PC-9 (cell line): ENCODE data around the gene WDR5. TPM values are rescaled to one million over a fixed set of nuclear protein-coding genes. Genes with fewer than 3 reads are reported as not detected.

Source experiments
- BruUV-seq: library from RNA; stranded (reverse); fragments of 400-500 nt; replicated peaks from 2 replicates; lab custom pipeline; 2021; lab: Mats Ljungman, UMichigan
- CTCF ChIA-PET: fragments of 300-600 bp; sonication (Branson Sonifier 250); formaldehyde crosslinking; loops from one replicate; lab custom pipeline; 2022; ENCODE audit warnings: antibody characterized with exemption; lab: Charles Lee
- POLR2A ChIA-PET: fragments of 300-600 bp; sonication (Branson Sonifier 250); formaldehyde crosslinking; loops from one replicate; lab custom pipeline; 2022; ENCODE audit warnings: antibody characterized with exemption; ENCODE audit not compliant: unreplicated experiment; lab: Charles Lee
- DNase-seq, 2 experiments: peaks; one replicate each; pipeline versions ENCODE4 v3.0.0 to v3.0.0-alpha.2; 2015 to 2022; ENCODE audit warnings: mixed read lengths in 1 of 2
- H2AFZ ChIP-seq: fragments of 200-600 bp; sonication (generic); 2 replicates; pipeline ENCODE4 v1.8.1; 2017; ENCODE audit warnings: antibody characterized with exemption
- H3F3A ChIP-seq: fragments of 200-600 bp; sonication (generic); 2 replicates; pipeline ENCODE4 v1.8.1; 2017; ENCODE audit warnings: antibody characterized with exemption, mild to moderate bottlenecking, low read depth; ENCODE audit not compliant: insufficient read depth
- H3K27ac ChIP-seq: fragments of 200-600 bp; sonication (generic); 2 replicates; pipeline ENCODE4 v1.6.1; 2016; ENCODE audit warnings: mixed run types
- H3K27me3 ChIP-seq: fragments of 200-600 bp; sonication (generic); 2 replicates; pipeline ENCODE4 v1.6.1; 2016; ENCODE audit warnings: low read depth, mixed run types; ENCODE audit not compliant: insufficient read depth
- H3K36me3 ChIP-seq: fragments of 200-600 bp; sonication (generic); 2 replicates; pipeline ENCODE4 v1.6.1; 2016; ENCODE audit warnings: low read depth, mixed run types
- H3K4me1 ChIP-seq: fragments of 200-600 bp; sonication (generic); replicated peaks from 2 replicates; pipeline ENCODE4 v1.6.1; 2016; ENCODE audit warnings: mixed run types; ENCODE audit not compliant: insufficient read depth
- H3K4me2 ChIP-seq: fragments of 200-600 bp; sonication (generic); 2 replicates; pipeline ENCODE4 v1.6.1; 2017; ENCODE audit warnings: mixed run types
- H3K4me3 ChIP-seq: fragments of 200-600 bp; sonication (generic); 2 replicates; pipeline ENCODE4 v1.6.1; 2016; ENCODE audit warnings: mixed run types
- H3K79me2 ChIP-seq: fragments of 200-600 bp; sonication (generic); 2 replicates; pipeline ENCODE4 v1.6.1; 2017; ENCODE audit warnings: low read depth, mixed run types
- H3K9me2 ChIP-seq: fragments of 200-600 bp; sonication (generic); 2 replicates; pipeline ENCODE4 v1.8.1; 2017; ENCODE audit warnings: mild to moderate bottlenecking; ENCODE audit not compliant: insufficient read depth
- H3K9me3 ChIP-seq: fragments of 200-600 bp; sonication (generic); 2 replicates; pipeline ENCODE4 v1.8.1; 2016; ENCODE audit warnings: low read depth; ENCODE audit not compliant: insufficient read depth
- H4K20me1 ChIP-seq: fragments of 200-600 bp; sonication (generic); 2 replicates; pipeline ENCODE4 v1.8.1; 2017; ENCODE audit not compliant: insufficient read depth
- CTCF ChIP-seq: fragments of 200-600 bp; sonication (generic); conservative IDR thresholded peaks from 2 replicates; pipeline ENCODE4 v1.6.1; 2017; ENCODE audit warnings: mixed run types, antibody characterized with exemption, mild to moderate bottlenecking, moderate library complexity
- EZH2 ChIP-seq: fragments of 200-600 bp; sonication (generic); IDR thresholded peaks from 2 replicates; pipeline ENCODE4 v1.8.0; 2017; ENCODE audit warnings: antibody characterized with exemption, low read depth
- intact Hi-C: fragments of 100-400 bp; cut with micrococcal nuclease; formaldehyde crosslinking; loops from one replicate; pipeline ENCODE4 v1.10.0; 2022; ENCODE audit not compliant: unreplicated experiment
- total RNA-seq: library from RNA; stranded (reverse); gene quantifications from 2 replicates; pipeline ENCODE4 v1.2.3, GENCODE V29; 2021

WDR5 gene
- total RNA-seq, 1 experiment from 2014 or later, result 53.4 TPM

- H3K4me1 ChIP-seq, result peaks cover 22% of the 10 kb centered on the region
- ChIA-PET POLR2A (interaction anchor here (0.6 kb wide), 1 partner anchor 36 kb away, joined by 3 read pairs; no protein-coding TSS in a partner anchor), CTCF (no interaction called here)
- no peaks in the 10 kb centered on the region for H3K9me3 ChIP-seq
- peaks cover 5% of the 10 kb centered on the region; the same call in 1 of the 2 replicates for H3F3A ChIP-seq
- no peaks in the 10 kb centered on the region for H3K27me3 ChIP-seq
- H3K79me2 ChIP-seq, result peaks cover 40% of the 10 kb centered on the region
- H4K20me1 ChIP-seq, result peaks cover 30% of the 10 kb centered on the region
- intact Hi-C loops, result no loop called here
- H3K4me3 ChIP-seq, result no peak overlapping the region
- DNase-seq, result no peak
- no peak overlapping the region for H2AFZ ChIP-seq
- TF ChIP-seq EZH2 (no peak), CTCF (no peak)
- H3K27ac ChIP-seq, result no peak overlapping the region
- H3K9me2 ChIP-seq, result no peaks in the 10 kb centered on the region
- BruUV-seq, result no TSS peak
- H3K4me2 ChIP-seq, result no peak overlapping the region
- H3K36me3 ChIP-seq, result peaks cover 12% of the 10 kb centered on the region
Observed at GRCh38 chr9:134139081-134139480, 3.2 kb downstream of the WDR5 start.

GRCh38 chr9:134141906-134142305 is 6.0 kb downstream of the WDR5 start:
- intact Hi-C loops, result no loop called here
- H3K79me2 ChIP-seq, result peaks cover 33% of the 10 kb centered on the region
- H3K9me3 ChIP-seq, result no peaks in the 10 kb centered on the region
- H2AFZ ChIP-seq, result no peak overlapping the region
- DNase-seq, result no peak
- peaks cover 16% of the 10 kb centered on the region; the same call in 1 of the 2 replicates for H3K4me1 ChIP-seq
- H3K9me2 ChIP-seq, result no peaks in the 10 kb centered on the region
- POLR2A ChIA-PET, result no interaction called here
- H3K27me3 ChIP-seq, result no peaks in the 10 kb centered on the region
- CTCF ChIA-PET, result no interaction called here
- no peaks in the 10 kb centered on the region for H3F3A ChIP-seq
- peaks cover 18% of the 10 kb centered on the region for H3K36me3 ChIP-seq
- H4K20me1 ChIP-seq, result peaks cover 30% of the 10 kb centered on the region
- H3K4me2 ChIP-seq, result no peak overlapping the region
- no peak overlapping the region for H3K4me3 ChIP-seq
- no TSS peak for BruUV-seq
- TF ChIP-seq EZH2, result no peak
- no peak for TF ChIP-seq CTCF
- no peak overlapping the region for H3K27ac ChIP-seq

- CTCF ChIA-PET, result no interaction called here
- H2AFZ ChIP-seq, result no peak overlapping the region
- H4K20me1 ChIP-seq, result peaks cover 8% of the 10 kb centered on the region; the same call in 1 of the 2 replicates
- H3K4me3 ChIP-seq, result no peak overlapping the region
- POLR2A ChIA-PET, result no interaction called here
- no peak overlapping the region for H3K4me2 ChIP-seq
- H3K79me2 ChIP-seq, result peaks cover 4% of the 10 kb centered on the region; the same call in 1 of the 2 replicates
- H3K36me3 ChIP-seq, result peaks cover 19% of the 10 kb centered on the region; the same call in 1 of the 2 replicates
- no peak overlapping the region for H3K27ac ChIP-seq
- H3F3A ChIP-seq, result no peaks in the 10 kb centered on the region
- H3K9me3 ChIP-seq, result no peaks in the 10 kb centered on the region
- H3K27me3 ChIP-seq, result no peaks in the 10 kb centered on the region
- no peaks in the 10 kb centered on the region for H3K4me1 ChIP-seq
- BruUV-seq, result no TSS peak
- no peak for DNase-seq
- no peaks in the 10 kb centered on the region for H3K9me2 ChIP-seq
- TF ChIP-seq CTCF (no peak), EZH2 (no peak)
- intact Hi-C loops, result no loop called here
Observed at GRCh38 chr9:134144801-134145200, 8.9 kb downstream of the WDR5 start.
